ENCODE results near the gene ATP9B.

DNA sequence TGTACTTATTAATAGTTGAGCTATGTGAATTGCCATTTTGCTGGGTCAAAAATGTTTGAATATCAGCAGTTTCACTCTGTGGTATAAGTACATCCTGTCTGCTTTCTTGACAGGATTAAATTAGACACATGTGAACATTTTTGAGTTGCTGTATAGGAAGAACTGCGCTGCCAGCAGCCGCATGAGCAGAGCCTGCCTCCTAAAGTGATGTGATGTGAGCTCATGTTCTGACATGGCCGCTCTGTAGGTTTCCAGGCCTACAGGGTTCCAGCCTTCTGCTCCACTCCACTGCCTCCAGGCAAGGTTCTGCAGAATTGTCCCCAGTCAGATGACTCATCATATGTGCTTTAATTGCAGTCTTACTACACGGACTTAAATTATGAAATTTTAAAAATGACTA is 206.8 kb downstream of the ATP9B start:
- TF ChIP-seq POLR2A (IDR thresholded peaks at IDR 0.05; ENCODE audit: low read length) (no peak), GATA1 (IDR thresholded peaks at IDR 0.05; ENCODE audit: low read depth, low read length) (no peak)
